Activated CD8-positive, alpha-beta memory T cell treated with anti-CD3 and anti-CD28 coated beads, Interleukin-2, amount 50 U/mL, for 4 hours (primary cell): ENCODE results near the gene PPP1R17.

ENCODE experiments used
- DNase-seq: peaks from one replicate; pipeline ENCODE4 v3.0.0-alpha.2; 2020

Gene PPP1R17

DNA sequence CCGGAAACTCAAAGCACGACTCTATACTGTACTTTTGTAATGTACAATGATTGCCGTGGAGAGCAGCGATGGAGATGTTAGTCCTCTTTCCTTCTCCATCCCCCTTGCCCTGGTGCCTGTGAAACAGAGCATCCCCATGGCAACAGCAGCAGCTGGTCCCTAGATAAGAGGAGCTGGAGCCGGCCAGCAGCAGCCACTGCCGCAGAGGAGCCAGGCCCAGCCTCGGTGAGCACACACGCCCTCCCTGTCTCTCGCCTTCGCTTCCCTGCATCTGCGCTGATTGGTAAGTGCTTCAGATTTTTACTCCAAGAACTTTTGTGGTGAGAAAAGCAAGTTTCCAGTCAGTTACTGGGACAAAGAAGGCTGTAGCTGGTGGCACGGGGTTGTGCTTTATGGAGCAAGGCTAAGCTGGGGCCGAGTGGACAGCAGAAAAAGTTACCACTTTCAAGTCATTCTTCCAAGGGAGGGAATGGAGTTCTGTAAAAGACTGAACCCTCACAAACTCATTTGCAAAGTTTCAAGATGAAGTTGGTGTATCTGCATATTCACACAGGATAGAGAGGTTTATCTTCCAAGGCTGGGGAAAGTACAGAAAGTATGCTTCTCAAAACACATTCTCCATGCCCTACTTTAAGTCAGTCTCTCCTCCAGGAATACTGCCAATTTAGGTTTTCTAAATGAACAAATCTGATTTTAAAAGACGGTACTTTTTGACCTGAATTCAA is at the start of gene PPP1R17:
Gene PPP1R17 (plus strand): TSS at position 192 of the 725 bp plus-strand sequence. CDS start 5,227 bp downstream, outside the sequence.
- no peak for DNase-seq

DNA sequence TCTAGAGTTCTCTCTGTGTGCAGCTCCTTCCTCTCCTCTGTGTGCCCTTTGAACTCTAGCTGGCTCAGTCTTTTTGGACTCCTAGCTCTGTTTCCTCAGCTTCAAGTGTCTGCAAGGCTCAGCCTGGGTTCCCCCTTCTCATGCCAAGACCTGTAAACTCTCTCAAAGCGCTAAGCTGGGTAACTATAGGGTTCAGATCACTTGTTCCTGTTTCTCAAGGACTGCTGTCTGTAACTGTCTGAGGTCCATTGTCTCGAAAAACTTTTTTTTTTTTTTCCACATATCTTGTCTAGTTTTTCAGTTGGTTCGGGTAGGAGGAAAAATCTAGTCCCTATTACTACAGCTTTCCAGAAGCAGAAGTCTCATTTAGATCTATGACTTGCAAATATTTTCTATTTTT is 46.6 kb upstream of the PPP1R17 start:
- DNase-seq: no peak

DNA sequence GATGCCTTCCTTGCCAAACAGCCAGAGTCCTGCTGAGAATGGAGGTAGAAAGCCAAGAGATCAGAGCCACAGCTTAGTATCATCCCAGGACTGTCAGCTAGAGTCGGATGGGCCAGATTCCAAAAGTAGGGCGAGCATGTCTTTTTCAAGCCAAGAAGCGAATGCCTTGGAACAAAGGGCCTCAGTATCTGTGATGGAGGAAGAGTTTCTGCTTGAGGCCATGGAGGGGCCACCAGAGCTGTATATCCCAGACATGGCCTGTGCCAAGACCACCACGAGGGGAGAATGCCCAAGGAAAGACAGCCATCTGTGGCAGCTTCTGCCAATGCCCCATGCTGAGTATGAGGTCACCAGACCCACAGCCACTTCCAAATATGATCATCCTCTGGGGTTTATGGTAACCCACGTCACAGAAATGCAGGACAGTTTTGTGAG is 44.3 kb upstream of the PPP1R17 start:
- DNase-seq: no peak

DNA sequence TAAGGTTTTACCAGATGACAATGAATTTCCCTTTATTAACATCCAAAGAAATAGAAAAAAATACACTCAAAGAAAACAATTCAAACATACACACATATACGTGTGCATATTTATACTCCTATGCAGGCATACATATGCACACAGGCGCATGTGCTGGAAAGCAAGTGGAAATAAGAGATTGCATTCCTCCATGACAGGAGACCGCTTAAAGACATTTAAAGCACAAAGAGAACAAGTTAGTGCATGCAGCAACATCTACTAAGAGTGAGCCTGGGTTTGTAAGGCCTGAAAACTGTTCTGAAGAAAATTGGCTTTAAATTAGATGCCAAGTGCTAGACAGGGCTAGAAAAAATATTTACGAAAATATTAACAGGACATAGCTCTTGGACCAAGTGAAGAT is 40.1 kb upstream of the PPP1R17 start:
- no peak for DNase-seq

DNA sequence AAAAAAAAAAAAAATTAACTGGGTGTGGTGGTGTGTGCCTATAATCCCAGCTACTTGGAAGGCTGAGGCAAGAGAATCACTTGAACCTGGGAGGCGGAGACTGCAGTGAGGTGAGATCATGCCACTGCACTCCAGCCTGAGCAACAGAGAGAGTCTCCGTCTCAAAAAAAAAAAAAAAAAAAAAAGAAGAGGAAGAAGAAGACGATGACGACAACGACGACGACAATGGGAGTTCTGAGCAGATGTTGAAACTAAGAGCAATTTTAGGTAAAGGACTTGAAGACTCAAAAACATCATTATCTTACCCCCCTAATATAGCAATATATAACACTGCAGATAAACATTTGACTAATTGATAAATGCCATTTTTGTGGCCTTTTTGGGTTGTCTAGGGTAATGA is 39.5 kb upstream of the PPP1R17 start:
- no peak for DNase-seq

- DNase-seq: no peak
These were observed 38.7 kb upstream of the PPP1R17 start for GRCh38 chr7:31648288-31648687.

DNA sequence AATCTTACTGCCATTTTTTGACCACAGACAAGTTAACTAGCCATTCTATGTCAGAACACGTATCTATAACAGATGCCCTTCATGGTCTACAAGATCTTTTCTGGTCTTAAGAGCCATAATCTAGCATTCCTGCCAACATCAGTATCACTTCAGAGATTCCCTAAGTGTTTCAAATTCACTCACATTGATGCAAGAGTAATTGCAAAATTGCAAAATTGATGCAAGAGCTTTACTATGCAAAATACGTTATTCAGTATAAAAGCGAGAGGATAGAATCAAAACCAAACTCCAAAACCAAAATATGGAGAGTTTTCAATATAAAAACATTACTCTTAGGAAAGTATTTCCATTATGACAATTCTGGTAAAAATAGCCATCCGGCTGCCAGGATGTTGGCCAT is 38.1 kb upstream of the PPP1R17 start:
- DNase-seq: no peak

- DNase-seq: no peak
These were observed 35.6 kb upstream of the PPP1R17 start for GRCh38 chr7:31651234-31652062.

DNA sequence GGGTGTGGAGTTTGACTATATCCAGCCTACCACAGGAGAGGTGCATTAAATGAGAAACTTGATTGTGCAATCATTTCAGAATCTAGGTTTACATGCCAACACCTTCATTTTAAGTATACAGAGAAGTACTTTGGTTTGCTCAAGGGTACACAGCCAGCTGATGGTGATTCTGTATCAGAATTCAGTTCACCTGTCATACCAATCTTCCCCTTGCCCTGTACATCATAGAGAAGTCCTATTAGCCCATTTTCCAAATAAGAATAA is 35.0 kb upstream of the PPP1R17 start:
- DNase-seq: no peak

GRCh38 chr7:31663072-31663471 is 23.9 kb upstream of the PPP1R17 start:
- no peak for DNase-seq

DNA sequence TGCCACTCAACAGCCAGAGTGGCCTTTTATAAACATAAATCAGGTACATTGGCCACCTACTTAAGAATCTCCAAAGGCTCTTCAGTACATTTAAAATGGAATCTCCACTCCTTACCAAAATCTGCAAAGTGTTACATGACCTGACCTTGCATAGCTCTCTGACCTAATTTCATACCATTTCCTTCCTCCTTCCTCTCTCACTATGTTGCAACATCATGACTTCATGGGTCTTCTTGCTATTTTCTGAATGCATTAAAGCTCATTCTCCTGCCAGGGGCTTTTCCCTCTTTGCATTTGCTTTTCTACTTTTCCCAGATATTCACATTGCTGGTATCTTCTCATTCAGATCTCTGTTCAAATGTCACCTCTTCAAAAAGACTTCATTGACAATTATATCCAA is 22.1 kb upstream of the PPP1R17 start:
- no peak for DNase-seq

DNA sequence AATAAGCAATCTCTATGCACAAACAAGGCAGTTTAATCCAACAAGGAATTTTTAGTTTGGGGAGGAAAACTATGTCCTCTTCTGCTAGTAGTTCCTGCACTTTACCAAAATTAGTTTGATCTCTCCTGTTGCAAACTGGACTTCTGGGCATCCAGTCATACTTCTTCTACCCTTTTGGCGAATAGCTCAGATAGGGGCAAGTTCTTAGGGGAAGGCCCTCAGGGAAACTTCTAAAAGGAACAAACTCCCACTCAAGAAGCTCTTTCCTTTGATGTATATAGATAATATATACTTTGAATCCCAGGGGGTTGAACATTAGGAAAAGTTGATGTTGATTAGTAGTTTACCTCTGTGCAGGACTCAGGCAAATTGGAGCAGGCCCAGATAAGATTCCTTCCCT is 21.5 kb upstream of the PPP1R17 start:
- DNase-seq: no peak

DNA sequence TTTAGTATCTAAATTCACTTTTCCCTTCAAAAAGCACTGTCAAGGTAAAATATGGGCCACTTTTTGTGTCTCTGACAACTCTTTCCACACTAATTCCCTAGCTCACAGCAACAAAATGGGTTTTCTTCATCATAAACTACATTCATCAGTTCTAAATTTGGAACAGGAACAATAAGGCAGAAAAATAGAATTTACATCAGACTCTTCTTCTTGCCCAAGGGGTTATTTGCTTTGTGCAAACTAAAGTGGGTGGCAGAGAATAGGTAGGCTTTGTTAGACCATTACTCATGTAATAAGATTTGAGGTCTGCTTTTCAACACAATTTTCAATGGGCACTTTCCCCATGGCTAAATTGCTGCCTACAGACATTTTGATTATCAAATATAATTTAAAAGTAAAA is 17.6 kb upstream of the PPP1R17 start:
- no peak for DNase-seq

GRCh38 chr7:31679574-31680305 is 7.3 kb upstream of the PPP1R17 start:
- DNase-seq: no peak

- no peak for DNase-seq
These were observed 3.4 kb upstream of the PPP1R17 start for GRCh38 chr7:31683445-31684225.

GRCh38 chr7:31688372-31688771 is 1.4 kb downstream of the PPP1R17 start:
- no peak for DNase-seq

DNA sequence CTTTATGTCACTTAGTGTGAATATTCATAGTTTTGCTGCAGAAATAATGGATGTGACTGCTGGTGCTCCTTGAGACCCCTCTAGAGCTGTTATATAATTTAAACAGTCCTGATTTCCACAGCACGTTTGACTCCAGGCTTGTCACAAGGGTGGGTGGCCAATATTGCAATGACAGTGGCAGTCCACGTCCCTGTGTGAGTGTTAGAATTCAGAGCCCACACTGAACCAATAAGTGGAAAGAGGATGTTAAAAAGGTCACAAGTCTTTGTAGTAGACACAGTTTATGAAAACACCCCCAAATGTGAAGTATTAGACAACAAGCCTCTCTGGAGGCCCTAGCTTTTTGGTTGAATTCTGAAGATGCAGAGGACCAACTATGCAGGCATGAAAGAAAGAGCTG is 2.0 kb downstream of the PPP1R17 start:
- DNase-seq: no peak

DNA sequence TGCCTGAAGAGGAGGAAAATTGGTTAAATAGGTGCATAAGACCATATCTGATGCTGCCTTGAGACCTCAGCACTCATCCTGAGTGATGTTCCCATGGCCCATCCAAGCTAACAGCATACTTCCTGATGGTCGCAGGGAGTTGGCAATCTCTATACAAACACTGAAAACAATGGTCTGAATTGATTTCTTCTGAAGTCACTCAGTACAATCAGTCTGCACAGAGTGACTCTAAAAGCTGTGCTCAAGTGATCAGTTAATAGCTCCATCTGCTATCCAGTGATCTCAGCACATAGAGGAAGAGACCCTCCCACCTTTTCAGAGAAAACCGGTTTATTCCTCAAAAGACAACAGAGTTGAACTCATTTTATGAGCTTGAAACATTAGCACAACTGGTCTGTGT is 3.9 kb downstream of the PPP1R17 start:
- DNase-seq: no peak

DNA sequence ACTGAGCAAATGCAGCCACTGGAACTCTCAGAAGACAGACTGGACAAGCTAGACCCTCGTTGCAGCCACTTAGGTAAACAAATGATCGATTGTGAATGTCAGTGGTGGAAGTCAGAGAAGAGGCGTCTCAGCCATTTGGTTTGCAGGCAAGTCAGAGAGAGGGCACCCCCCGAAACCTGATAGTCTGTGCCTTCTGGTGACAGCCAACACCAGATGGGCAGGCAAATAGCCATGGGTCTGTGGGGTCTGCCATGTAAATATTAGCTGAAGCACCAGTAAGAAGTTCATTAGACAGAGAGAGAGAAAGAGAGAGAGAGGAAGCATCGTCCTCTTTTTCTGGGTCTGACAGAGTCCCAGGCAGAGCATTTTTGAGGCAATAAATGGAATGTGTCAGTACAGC is 5.4 kb downstream of the PPP1R17 start:
- DNase-seq: no peak

DNA sequence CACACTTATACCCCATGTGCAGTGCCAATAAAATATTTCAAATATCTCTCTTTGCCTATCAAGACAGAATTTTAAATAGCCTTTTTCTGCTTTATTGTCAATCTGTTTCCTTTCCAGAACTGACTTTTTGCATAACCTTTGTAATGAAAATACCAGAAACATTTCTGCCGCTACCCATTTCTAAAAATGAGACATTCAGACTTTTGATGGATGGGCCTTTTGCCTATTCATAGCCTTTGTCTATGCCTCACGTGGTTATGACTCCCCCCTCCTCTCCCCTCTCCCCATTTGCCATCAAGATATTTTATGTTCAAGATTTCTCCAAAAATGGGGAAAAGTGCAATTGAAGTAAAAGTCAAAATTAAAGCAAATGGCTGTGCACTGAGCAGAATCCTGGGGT is 5.9 kb downstream of the PPP1R17 start:
- no peak for DNase-seq

DNA sequence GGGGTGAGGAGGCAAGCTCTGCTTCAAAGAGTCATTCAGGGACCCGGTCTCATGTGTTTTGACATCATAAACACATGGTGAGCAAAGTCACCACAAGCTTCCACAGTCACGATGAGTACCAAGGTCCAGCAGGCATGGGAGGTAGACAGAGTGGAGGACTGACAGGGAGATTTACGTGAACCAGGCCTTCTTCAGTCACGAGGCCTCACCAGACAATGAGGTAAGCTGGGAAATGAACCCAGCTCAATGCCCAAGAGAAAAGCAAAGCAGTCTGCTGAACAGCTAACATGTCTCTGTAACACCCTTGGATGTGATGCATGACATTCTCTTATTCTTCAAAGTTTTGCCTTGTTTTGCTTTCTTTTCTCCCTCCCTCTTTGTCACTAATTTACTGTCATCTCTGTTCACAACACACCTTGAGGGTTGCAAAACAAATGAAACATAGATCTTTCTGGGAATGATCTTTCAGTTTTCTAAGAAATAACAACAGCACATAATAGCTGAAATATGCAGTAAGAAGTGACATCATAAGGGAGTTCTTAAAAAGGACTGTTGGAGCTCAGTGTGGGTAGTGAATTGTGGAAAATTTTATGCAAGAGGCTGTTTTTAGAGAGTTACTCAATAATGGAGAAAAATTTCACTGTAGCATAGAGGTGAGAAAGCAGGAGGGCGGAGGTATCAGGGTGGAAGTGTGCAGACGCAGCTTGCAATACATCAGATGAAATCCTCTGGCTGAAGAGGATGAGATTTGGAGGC is 9.0 kb downstream of the PPP1R17 start:
- no peak for DNase-seq

- no peak for DNase-seq
These were observed 12.0 kb downstream of the PPP1R17 start for GRCh38 chr7:31699050-31699449.
